ENCODE measurements around the gene GCSH. TPM values are rescaled to one million over a fixed set of nuclear protein-coding genes. Genes with fewer than 3 reads are reported as not detected.
A peak's percentile ranks its signal among the peaks of the same experiment; 100 is the strongest.

GCSH gene
- total and polyA plus RNA-seq, 2 of the 13 experiments (the other 11 are each of a cell fraction or from before 2014, with no cell fraction given) = 35.9 to 103 TPM

DNA sequence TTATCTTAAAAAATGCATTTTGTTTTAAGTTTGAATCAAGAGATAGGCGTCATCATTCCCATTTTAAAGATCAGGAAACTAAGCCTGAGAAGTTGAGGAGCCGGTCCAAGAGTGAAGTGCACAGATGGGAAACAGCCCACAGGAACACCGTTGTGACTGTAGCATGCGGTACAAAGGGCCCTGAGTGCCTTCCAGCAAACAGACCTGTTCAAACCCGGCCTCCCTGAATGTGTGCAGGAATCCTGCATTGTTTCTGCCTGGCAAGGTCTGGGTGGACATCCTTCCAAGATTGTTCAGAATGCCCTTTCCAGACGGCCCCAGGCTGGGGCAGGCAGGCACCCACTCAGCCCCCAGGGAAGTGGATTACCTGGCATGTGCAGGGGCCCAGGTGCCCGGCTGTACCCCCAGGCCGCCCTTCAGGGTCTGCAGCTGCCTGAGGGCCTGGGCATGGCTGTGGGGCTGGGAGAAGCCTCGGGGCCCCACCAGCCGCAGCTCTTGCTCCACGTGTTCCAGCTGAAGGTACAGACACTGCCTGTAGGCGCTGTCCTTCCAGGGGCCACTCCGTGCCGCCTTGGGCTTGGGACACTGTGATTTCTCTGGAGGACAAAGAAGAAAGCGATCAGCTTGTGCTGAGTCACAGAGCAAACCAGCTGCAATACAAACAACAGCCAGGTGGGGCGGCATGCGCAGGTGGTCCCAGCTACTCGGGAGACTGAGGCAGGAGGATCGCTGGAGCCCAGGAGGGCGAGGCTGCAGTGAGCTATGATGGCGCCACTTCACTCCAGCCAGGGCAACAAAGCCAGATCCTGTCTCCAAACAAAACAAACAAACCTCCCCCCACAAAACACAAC, 45.0 kb upstream of the GCSH start (continued):
- TF ChIP-seq, protein P1, sequence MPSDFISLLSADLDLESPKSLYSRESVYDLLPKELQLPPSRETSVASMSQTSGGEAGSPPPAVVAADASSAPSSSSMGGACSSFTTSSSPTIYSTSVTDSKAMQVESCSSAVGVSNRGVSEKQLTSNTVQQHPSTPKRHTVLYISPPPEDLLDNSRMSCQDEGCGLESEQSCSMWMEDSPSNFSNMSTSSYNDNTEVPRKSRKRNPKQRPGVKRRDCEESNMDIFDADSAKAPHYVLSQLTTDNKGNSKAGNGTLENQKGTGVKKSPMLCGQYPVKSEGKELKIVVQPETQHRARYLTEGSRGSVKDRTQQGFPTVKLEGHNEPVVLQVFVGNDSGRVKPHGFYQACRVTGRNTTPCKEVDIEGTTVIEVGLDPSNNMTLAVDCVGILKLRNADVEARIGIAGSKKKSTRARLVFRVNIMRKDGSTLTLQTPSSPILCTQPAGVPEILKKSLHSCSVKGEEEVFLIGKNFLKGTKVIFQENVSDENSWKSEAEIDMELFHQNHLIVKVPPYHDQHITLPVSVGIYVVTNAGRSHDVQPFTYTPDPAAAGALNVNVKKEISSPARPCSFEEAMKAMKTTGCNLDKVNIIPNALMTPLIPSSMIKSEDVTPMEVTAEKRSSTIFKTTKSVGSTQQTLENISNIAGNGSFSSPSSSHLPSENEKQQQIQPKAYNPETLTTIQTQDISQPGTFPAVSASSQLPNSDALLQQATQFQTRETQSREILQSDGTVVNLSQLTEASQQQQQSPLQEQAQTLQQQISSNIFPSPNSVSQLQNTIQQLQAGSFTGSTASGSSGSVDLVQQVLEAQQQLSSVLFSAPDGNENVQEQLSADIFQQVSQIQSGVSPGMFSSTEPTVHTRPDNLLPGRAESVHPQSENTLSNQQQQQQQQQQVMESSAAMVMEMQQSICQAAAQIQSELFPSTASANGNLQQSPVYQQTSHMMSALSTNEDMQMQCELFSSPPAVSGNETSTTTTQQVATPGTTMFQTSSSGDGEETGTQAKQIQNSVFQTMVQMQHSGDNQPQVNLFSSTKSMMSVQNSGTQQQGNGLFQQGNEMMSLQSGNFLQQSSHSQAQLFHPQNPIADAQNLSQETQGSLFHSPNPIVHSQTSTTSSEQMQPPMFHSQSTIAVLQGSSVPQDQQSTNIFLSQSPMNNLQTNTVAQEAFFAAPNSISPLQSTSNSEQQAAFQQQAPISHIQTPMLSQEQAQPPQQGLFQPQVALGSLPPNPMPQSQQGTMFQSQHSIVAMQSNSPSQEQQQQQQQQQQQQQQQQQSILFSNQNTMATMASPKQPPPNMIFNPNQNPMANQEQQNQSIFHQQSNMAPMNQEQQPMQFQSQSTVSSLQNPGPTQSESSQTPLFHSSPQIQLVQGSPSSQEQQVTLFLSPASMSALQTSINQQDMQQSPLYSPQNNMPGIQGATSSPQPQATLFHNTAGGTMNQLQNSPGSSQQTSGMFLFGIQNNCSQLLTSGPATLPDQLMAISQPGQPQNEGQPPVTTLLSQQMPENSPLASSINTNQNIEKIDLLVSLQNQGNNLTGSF (CRISPR knock-in tag; IDR thresholded peaks at IDR 0.05) = peak; percentile 77; the same call in 1 of the 2 replicates
- TF ChIP-seq, protein P2, sequence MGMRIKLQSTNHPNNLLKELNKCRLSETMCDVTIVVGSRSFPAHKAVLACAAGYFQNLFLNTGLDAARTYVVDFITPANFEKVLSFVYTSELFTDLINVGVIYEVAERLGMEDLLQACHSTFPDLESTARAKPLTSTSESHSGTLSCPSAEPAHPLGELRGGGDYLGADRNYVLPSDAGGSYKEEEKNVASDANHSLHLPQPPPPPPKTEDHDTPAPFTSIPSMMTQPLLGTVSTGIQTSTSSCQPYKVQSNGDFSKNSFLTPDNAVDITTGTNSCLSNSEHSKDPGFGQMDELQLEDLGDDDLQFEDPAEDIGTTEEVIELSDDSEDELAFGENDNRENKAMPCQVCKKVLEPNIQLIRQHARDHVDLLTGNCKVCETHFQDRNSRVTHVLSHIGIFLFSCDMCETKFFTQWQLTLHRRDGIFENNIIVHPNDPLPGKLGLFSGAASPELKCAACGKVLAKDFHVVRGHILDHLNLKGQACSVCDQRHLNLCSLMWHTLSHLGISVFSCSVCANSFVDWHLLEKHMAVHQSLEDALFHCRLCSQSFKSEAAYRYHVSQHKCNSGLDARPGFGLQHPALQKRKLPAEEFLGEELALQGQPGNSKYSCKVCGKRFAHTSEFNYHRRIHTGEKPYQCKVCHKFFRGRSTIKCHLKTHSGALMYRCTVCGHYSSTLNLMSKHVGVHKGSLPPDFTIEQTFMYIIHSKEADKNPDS (CRISPR knock-in tag; IDR thresholded peaks at IDR 0.05) = no peak
- TF ChIP-seq LCORL (IDR thresholded peaks at IDR 0.05) (no peak), LCORL (CRISPR knock-in tag; IDR thresholded peaks at IDR 0.05) (0 out of 2 replicates have a peak, but pooled peaks have one; percentile 34), ZNF883 (CRISPR knock-in tag; IDR thresholded peaks at IDR 0.05; ENCODE audit: not compliant biosample characterization) (peak; percentile 89), ATAD3A (CRISPR knock-in tag; IDR thresholded peaks at IDR 0.05) (no peak), MAFG (CRISPR knock-in tag; IDR thresholded peaks at IDR 0.05) (peak; percentile 91), CHCHD3 (CRISPR knock-in tag; IDR thresholded peaks at IDR 0.05) (0 out of 2 replicates have a peak, but pooled peaks have one; percentile 41), ZNF83 (CRISPR knock-in tag; IDR thresholded peaks at IDR 0.05; ENCODE audit: borderline replicate concordance) (peak; percentile 95), ZNF160 (CRISPR knock-in tag; IDR thresholded peaks at IDR 0.05) (0 out of 2 replicates have a peak, but pooled peaks have one; percentile 30), HNRNPLL (IDR thresholded peaks at IDR 0.05; ENCODE audit: low read depth, low read length, poor library complexity, severe bottlenecking) (peak; percentile 47), HDAC2 (CRISPR knock-in tag; IDR thresholded peaks at IDR 0.05) (peak; percentile 41; the same call in 1 of the 2 replicates), STAG1 (CRISPR knock-in tag; IDR thresholded peaks at IDR 0.05) (peak; percentile 52)
- TF ChIP-seq, protein P3, sequence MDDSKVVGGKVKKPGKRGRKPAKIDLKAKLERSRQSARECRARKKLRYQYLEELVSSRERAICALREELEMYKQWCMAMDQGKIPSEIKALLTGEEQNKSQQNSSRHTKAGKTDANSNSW (CRISPR knock-in tag; IDR thresholded peaks at IDR 0.05; ENCODE audit: borderline replicate concordance) = 0 out of 2 replicates have a peak, but pooled peaks have one; percentile 60
- TF ChIP-seq, protein P4, sequence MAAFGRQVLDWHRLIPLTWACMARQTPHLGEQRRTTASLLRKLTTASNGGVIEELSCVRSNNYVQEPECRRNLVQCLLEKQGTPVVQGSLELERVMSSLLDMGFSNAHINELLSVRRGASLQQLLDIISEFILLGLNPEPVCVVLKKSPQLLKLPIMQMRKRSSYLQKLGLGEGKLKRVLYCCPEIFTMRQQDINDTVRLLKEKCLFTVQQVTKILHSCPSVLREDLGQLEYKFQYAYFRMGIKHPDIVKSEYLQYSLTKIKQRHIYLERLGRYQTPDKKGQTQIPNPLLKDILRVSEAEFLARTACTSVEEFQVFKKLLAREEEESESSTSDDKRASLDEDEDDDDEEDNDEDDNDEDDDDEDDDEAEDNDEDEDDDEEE (CRISPR knock-in tag; IDR thresholded peaks at IDR 0.05) = peak; percentile 50; the same call in 1 of the 2 replicates
- TF ChIP-seq, protein P5, sequence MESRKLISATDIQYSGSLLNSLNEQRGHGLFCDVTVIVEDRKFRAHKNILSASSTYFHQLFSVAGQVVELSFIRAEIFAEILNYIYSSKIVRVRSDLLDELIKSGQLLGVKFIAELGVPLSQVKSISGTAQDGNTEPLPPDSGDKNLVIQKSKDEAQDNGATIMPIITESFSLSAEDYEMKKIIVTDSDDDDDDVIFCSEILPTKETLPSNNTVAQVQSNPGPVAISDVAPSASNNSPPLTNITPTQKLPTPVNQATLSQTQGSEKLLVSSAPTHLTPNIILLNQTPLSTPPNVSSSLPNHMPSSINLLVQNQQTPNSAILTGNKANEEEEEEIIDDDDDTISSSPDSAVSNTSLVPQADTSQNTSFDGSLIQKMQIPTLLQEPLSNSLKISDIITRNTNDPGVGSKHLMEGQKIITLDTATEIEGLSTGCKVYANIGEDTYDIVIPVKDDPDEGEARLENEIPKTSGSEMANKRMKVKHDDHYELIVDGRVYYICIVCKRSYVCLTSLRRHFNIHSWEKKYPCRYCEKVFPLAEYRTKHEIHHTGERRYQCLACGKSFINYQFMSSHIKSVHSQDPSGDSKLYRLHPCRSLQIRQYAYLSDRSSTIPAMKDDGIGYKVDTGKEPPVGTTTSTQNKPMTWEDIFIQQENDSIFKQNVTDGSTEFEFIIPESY (CRISPR knock-in tag; IDR thresholded peaks at IDR 0.05) = peak; percentile 93
- TF ChIP-seq, protein P6, sequence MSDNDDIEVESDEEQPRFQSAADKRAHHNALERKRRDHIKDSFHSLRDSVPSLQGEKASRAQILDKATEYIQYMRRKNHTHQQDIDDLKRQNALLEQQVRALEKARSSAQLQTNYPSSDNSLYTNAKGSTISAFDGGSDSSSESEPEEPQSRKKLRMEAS (IDR thresholded peaks at IDR 0.05) = peak; percentile 89
